IMR-90 (cell line): Measurements from ENCODE around the gene NEURL1. TPM values are rescaled to one million over a fixed set of nuclear protein-coding genes. Genes with fewer than 3 reads are reported as not detected.

Source experiments
- ATAC-seq: fragments of 200-7000 bp; cut with Tn5 transposase; 2 replicates; pipeline ENCODE4 v1.9.1; 2020; ENCODE audit warnings: low read depth, mild to moderate bottlenecking, moderate library complexity
- BruUV-seq: library from RNA; stranded (reverse); fragments of 400-500 nt; replicated peaks from 2 replicates; lab custom pipeline; 2021; lab: Mats Ljungman, UMichigan
- CTCF ChIA-PET: fragments of 300-600 bp; formaldehyde crosslinking; extraction: SDS; loops from one replicate; lab custom pipeline; 2021; ENCODE audit warnings: antibody characterized with exemption; lab: Yijun Ruan, JAX
- POLR2A ChIA-PET: fragments of 300-600 bp; sonication (Branson Sonifier 250); formaldehyde crosslinking; loops from one replicate; lab custom pipeline; 2022; ENCODE audit warnings: antibody characterized with exemption; ENCODE audit not compliant: unreplicated experiment; lab: Charles Lee
- DNase-seq: peaks from one replicate; pipeline ENCODE4 v3.0.0; 2013
- H2AFZ ChIP-seq: replicated peaks from 2 replicates; pipeline ENCODE3; 2013; ENCODE audit warnings: low read length, mild to moderate bottlenecking; ENCODE audit not compliant: poor library complexity
- H2AK5ac ChIP-seq: 2 replicates; pipeline ENCODE4 v1.6.1; 2013; ENCODE audit warnings: low read depth, low read length, inconsistent platforms
- H2AK9ac ChIP-seq: replicated peaks from 2 replicates; pipeline ENCODE3; 2013; ENCODE audit warnings: mild to moderate bottlenecking, low read depth, low read length, moderate library complexity; ENCODE audit not compliant: poor library complexity
- H2BK120ac ChIP-seq: 2 replicates; pipeline ENCODE4 v1.6.1; 2013; ENCODE audit warnings: low read depth, low read length, inconsistent platforms
- H2BK15ac ChIP-seq: 3 replicates; pipeline ENCODE4 v1.6.1; 2013; ENCODE audit warnings: low read depth, low read length, inconsistent platforms
- H2BK20ac ChIP-seq: 2 replicates; pipeline ENCODE4 v1.6.1; 2013; ENCODE audit warnings: low read depth, mild to moderate bottlenecking, inconsistent platforms, low read length, moderate library complexity
- H2BK5ac ChIP-seq: 2 replicates; pipeline ENCODE4 v1.6.1; 2013; ENCODE audit warnings: mild to moderate bottlenecking, low read depth, low read length, inconsistent platforms; ENCODE audit not compliant: poor library complexity, severe bottlenecking
- H3K14ac ChIP-seq: replicated peaks from 2 replicates; pipeline ENCODE4 v1.6.1; 2013; ENCODE audit warnings: low read depth, low read length, inconsistent platforms
- H3K18ac ChIP-seq: 2 replicates; pipeline ENCODE4 v1.6.1; 2013; ENCODE audit warnings: low read depth, low read length, control low read depth
- H3K23ac ChIP-seq: 2 replicates; pipeline ENCODE4 v1.6.1; 2013; ENCODE audit warnings: low read depth, low read length, inconsistent platforms
- H3K27ac ChIP-seq: 2 replicates; pipeline ENCODE4 v1.5.1; 2013; ENCODE audit warnings: mild to moderate bottlenecking, control low read depth, low read length; ENCODE audit not compliant: insufficient read depth
- H3K27me3 ChIP-seq: 2 replicates; pipeline ENCODE4 v1.6.1; 2013; ENCODE audit warnings: low read length; ENCODE audit not compliant: control insufficient read depth, insufficient read depth
- H3K36me3 ChIP-seq: 2 replicates; pipeline ENCODE4 v1.6.1; 2013; ENCODE audit warnings: low read length, mixed read lengths; ENCODE audit not compliant: control insufficient read depth, insufficient read depth
- H3K4ac ChIP-seq: 2 replicates; pipeline ENCODE4 v1.6.1; 2013; ENCODE audit warnings: low read depth, low read length, inconsistent platforms
- H3K4me1 ChIP-seq: 2 replicates; pipeline ENCODE4 v1.6.1; 2013; ENCODE audit warnings: low read length, mixed read lengths; ENCODE audit not compliant: control insufficient read depth, insufficient read depth
- H3K4me2 ChIP-seq: 2 replicates; pipeline ENCODE4 v1.6.1; 2013; ENCODE audit warnings: low read depth, mild to moderate bottlenecking, control low read depth, low read length, moderate library complexity
- H3K4me3 ChIP-seq: 2 replicates; pipeline ENCODE4 v1.5.1; 2013; ENCODE audit warnings: low read depth, mild to moderate bottlenecking, control low read depth, low read length, moderate library complexity; ENCODE audit not compliant: insufficient read depth
- H3K56ac ChIP-seq: 2 replicates; pipeline ENCODE4 v1.6.1; 2013; ENCODE audit warnings: low read length, inconsistent platforms; ENCODE audit not compliant: insufficient read depth; ENCODE audit errors: extremely low read depth
- H3K79me1 ChIP-seq, 2 experiments: 2 replicates each; pipeline ENCODE4 v1.6.1; 2013; ENCODE audit warnings: low read length in 2 of 2, inconsistent platforms in 1 of 2, low read depth in 1 of 2
- H3K9ac ChIP-seq: 2 replicates; pipeline ENCODE4 v1.6.1; 2013; ENCODE audit warnings: low read depth, low read length, control low read depth
- H3K9me1 ChIP-seq: 2 replicates; pipeline ENCODE4 v1.6.1; 2013; ENCODE audit warnings: low read length, inconsistent platforms; ENCODE audit not compliant: insufficient read depth
- H3K9me3 ChIP-seq: 2 replicates; pipeline ENCODE4 v1.6.1; 2013; ENCODE audit warnings: low read length; ENCODE audit not compliant: control insufficient read depth, insufficient read depth
- H4K20me1 ChIP-seq: 2 replicates; pipeline ENCODE4 v1.6.1; 2013; ENCODE audit warnings: low read length, inconsistent platforms; ENCODE audit not compliant: insufficient read depth
- H4K5ac ChIP-seq: 2 replicates; pipeline ENCODE4 v1.6.1; 2013; ENCODE audit warnings: mild to moderate bottlenecking, low read depth, low read length, control low read depth
- H4K8ac ChIP-seq, 2 experiments: 2 replicates each; pipeline ENCODE4 v1.6.1; 2013; ENCODE audit warnings: low read depth in 2 of 2, low read length in 2 of 2, control low read depth in 1 of 2, inconsistent platforms in 1 of 2
- H4K91ac ChIP-seq: 2 replicates; pipeline ENCODE4 v1.6.1; 2013; ENCODE audit warnings: low read depth, low read length, inconsistent platforms; ENCODE audit not compliant: insufficient read depth
- CEBPB ChIP-seq: IDR thresholded peaks from 2 replicates; pipeline ENCODE4 v1.6.1; 2012; ENCODE audit warnings: low read depth, low read length, improper control_type of control experiment
- CHD1 ChIP-seq: IDR thresholded peaks from 2 replicates; pipeline ENCODE4 v1.6.1; 2012; ENCODE audit warnings: low read depth, low read length, improper control_type of control experiment
- CTCF ChIP-seq: conservative IDR thresholded peaks from 2 replicates; pipeline ENCODE4 v1.5.1; 2012; ENCODE audit warnings: mild to moderate bottlenecking, low read depth, low read length, improper control_type of control experiment
- FOS ChIP-seq: fragments of 150-350 bp; IDR thresholded peaks from 2 replicates; pipeline ENCODE4 v1.6.1; 2016; ENCODE audit warnings: low read depth, low read length
- MAFK ChIP-seq: IDR thresholded peaks from 2 replicates; pipeline ENCODE4 v1.6.1; 2012; ENCODE audit warnings: low read depth, low read length, improper control_type of control experiment
- MXI1 ChIP-seq: IDR thresholded peaks from 2 replicates; pipeline ENCODE4 v1.6.1; 2012; ENCODE audit warnings: low read depth, mild to moderate bottlenecking, low read length, moderate library complexity, borderline replicate concordance
- NFE2L2 ChIP-seq: fragments of 150-350 bp; IDR thresholded peaks from 2 replicates; pipeline ENCODE4 v1.6.1; 2016; ENCODE audit warnings: low read depth, mild to moderate bottlenecking, low read length
- POLR2A ChIP-seq: IDR thresholded peaks from 2 replicates; pipeline ENCODE4 v1.6.1; 2012; ENCODE audit warnings: mild to moderate bottlenecking, low read depth, low read length
- RAD21 ChIP-seq: IDR thresholded peaks from 2 replicates; pipeline ENCODE4 v1.6.1; 2012; ENCODE audit warnings: low read length, improper control_type of control experiment
- RCOR1 ChIP-seq: IDR thresholded peaks from 2 replicates; pipeline ENCODE4 v1.6.1; 2012; ENCODE audit warnings: mild to moderate bottlenecking, low read length, improper control_type of control experiment; ENCODE audit not compliant: insufficient replicate concordance
- RFX5 ChIP-seq: IDR thresholded peaks from 2 replicates; pipeline ENCODE4 v1.8.0; 2012; ENCODE audit warnings: low read depth, mild to moderate bottlenecking, low read length, moderate library complexity
- WGBS, 2 experiments: methylation state at CpG; one replicate each; pipeline versions ENCODE4 v1.1.5 to v1.1.7; 2013; ENCODE audit warnings: missing lambda C conversion rate in 2 of 2; ENCODE audit not compliant: insufficient read length in 1 of 2; ENCODE audit errors: extremely low coverage in 2 of 2; 5-methylcytosine and 5-hydroxymethylcytosine counted together
- dilution Hi-C: fragments of 300-500 bp; cut with HindIII; formaldehyde crosslinking; loops from one replicate; pipeline ENCODE4 v1.14.3; 2018; ENCODE audit warnings: low sequenced_read_pairs; ENCODE audit not compliant: unreplicated experiment
- in situ Hi-C: fragments of 300-500 bp; cut with MboI; formaldehyde crosslinking; loops from 3 replicates; pipeline ENCODE4 v1.14.3; 2019; ENCODE audit warnings: low sequenced_read_pairs, inconsistent platforms, mixed read lengths
- intact Hi-C: fragments of 100-400 bp; cut with micrococcal nuclease; formaldehyde crosslinking; loops from 2 replicates; pipeline ENCODE4 v1.10.0; 2022
- polyA plus RNA-seq, 3 experiments: library from polyadenylated mRNA; depleted of rRNA; stranded (reverse); fragments of >200 nt; gene quantifications; 2 replicates each; pipeline ENCODE4 v1.2.3, GENCODE V29; 2012; ENCODE audit warnings: low replicate concordance in 1 of 3
- total RNA-seq: library from RNA; depleted of rRNA; stranded (reverse); fragments of >200 nt; gene quantifications from 2 replicates; pipeline ENCODE4 v1.2.3, GENCODE V29; 2012
- TF ChIP-seq, protein P1 (sequence below): fragments of 150-350 bp; IDR thresholded peaks from 2 replicates; pipeline ENCODE4 v1.6.1; 2017; ENCODE audit warnings: mild to moderate bottlenecking, antibody characterized with exemption, low read length, low read depth

NEURL1 gene
- total and polyA plus RNA-seq, 2 of the 4 experiments (the other 2 are of a cell fraction), result 0.36 to 0.82 TPM

- Histone ChIP-seq H4K8ac (no peak overlapping the region), H3K9ac (no peak overlapping the region), H3K56ac (no peak overlapping the region), H2AFZ (no peak overlapping the region), H3K79me1 (no peaks in the 10 kb centered on the region), H3K4me1 (peaks cover 4% of the 10 kb centered on the region; the same call in 1 of the 2 replicates), H2AK5ac (no peak overlapping the region), H2BK5ac (no peak overlapping the region), H3K9me1 (no peaks in the 10 kb centered on the region), H3K23ac (no peak overlapping the region), H3K27ac (no peak overlapping the region), H3K14ac (no peak overlapping the region), H2BK120ac (no peak overlapping the region), H2AK9ac (no peak overlapping the region), H4K5ac (no peak overlapping the region), H3K4me2 (no peak overlapping the region), H4K91ac (no peak overlapping the region), H4K20me1 (peaks cover 8% of the 10 kb centered on the region; the same call in 1 of the 2 replicates), H3K4me3 (no peak overlapping the region), H3K18ac (no peak overlapping the region), H3K36me3 (no peaks in the 10 kb centered on the region), H3K4ac (no peak overlapping the region), H3K27me3 (peaks cover 60% of the 10 kb centered on the region), H2BK20ac (no peak overlapping the region), H2BK15ac (no peak overlapping the region), H3K9me3 (peaks cover 2% of the 10 kb centered on the region; the same call in 1 of the 2 replicates)
- ATAC-seq (peak; percentile 64), DNase-seq (no peak)
- CTCF ChIA-PET, result interaction anchor here (1.1 kb wide), 1 partner anchor 27 kb away, joined by 3 read pairs; no protein-coding TSS in a partner anchor
- no CpG with 5 or more reads among the region's 13 CpGs for WGBS, 2 experiments
- TF ChIP-seq, protein P1, sequence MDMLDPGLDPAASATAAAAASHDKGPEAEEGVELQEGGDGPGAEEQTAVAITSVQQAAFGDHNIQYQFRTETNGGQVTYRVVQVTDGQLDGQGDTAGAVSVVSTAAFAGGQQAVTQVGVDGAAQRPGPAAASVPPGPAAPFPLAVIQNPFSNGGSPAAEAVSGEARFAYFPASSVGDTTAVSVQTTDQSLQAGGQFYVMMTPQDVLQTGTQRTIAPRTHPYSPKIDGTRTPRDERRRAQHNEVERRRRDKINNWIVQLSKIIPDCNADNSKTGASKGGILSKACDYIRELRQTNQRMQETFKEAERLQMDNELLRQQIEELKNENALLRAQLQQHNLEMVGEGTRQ, result no peak
- no peak for TF ChIP-seq CEBPB
- TF ChIP-seq CHD1, result no peak
- no peak for TF ChIP-seq RAD21
- no peak for TF ChIP-seq NFE2L2
- TF ChIP-seq RCOR1, result no peak
- TF ChIP-seq MXI1, result no peak
- TF ChIP-seq FOS, result no peak
- no peak for TF ChIP-seq CTCF
- TF ChIP-seq RFX5, result no peak
- TF ChIP-seq POLR2A, result no peak
- TF ChIP-seq MAFK, result no peak
- POLR2A ChIA-PET, result no interaction called here
- in situ Hi-C loops (no loop called here), intact Hi-C loops (no loop called here), dilution Hi-C loops (no loop called here)
- no TSS peak for BruUV-seq
These were observed 19.3 kb downstream of the NEURL1 start for GRCh38 chr10:103512591-103513379.
